Measurements from ENCODE around the gene GPSM3. TPM values are rescaled to one million over a fixed set of nuclear protein-coding genes. Genes with fewer than 3 reads are reported as not detected.
A peak's percentile ranks its signal among the peaks of the same experiment; 100 is the strongest.

The GPSM3 gene
- total and polyA plus RNA-seq, 2 experiments from 2014 or later = 14.5 to 18.0 TPM

- peaks cover 5% of the 10 kb centered on the region for H3K36me3 ChIP-seq
- TF ChIP-seq CTCF (IDR thresholded peaks at IDR 0.05; ENCODE audit: low read depth, low read length) = no peak
- DNase-seq (ENCODE audit: low read depth in 1 of 2, low spot score in 1 of 2) = no peak
Observed at GRCh38 chr6:32171234-32171633, 21.2 kb downstream of the GPSM3 start.

GRCh38 chr6:32170294-32170693 is 22.1 kb downstream of the GPSM3 start:
- no peaks in the 10 kb centered on the region for H3K9me3 ChIP-seq (ENCODE audit: low read depth)
- DNase-seq (ENCODE audit: low read depth in 1 of 2, low spot score in 1 of 2) = no peak
- H3K27ac ChIP-seq = peak overlapping the region; percentile 95
- H3K27me3 ChIP-seq = no peaks in the 10 kb centered on the region
- H3K36me3 ChIP-seq = peaks cover 5% of the 10 kb centered on the region
- TF ChIP-seq CTCF (IDR thresholded peaks at IDR 0.05; ENCODE audit: low read depth, low read length) = no peak
- H3K4me1 ChIP-seq (ENCODE audit: low read depth) = peaks cover 33% of the 10 kb centered on the region
- no peak overlapping the region for H3K4me3 ChIP-seq

More at GRCh38 chr6:32171234-32171633, 21.2 kb downstream of the GPSM3 start:
- no peaks in the 10 kb centered on the region for H3K27me3 ChIP-seq
- H3K9me3 ChIP-seq (ENCODE audit: low read depth) = no peaks in the 10 kb centered on the region
- no peak overlapping the region for H3K4me3 ChIP-seq
- peaks cover 33% of the 10 kb centered on the region for H3K4me1 ChIP-seq (ENCODE audit: low read depth)
- H3K27ac ChIP-seq = no peak overlapping the region

GRCh38 chr6:32168807-32169591 is 23.4 kb downstream of the GPSM3 start:
- Histone ChIP-seq H3K4me3 (no peak overlapping the region), H3K27me3 (no peaks in the 10 kb centered on the region), H3K4me1 (ENCODE audit: low read depth) (peaks cover 26% of the 10 kb centered on the region), H3K9me3 (ENCODE audit: low read depth) (no peaks in the 10 kb centered on the region), H3K36me3 (peaks cover 5% of the 10 kb centered on the region), H3K27ac (peak overlapping the region; percentile 95)
- DNase-seq (ENCODE audit: low read depth in 1 of 2, low spot score in 1 of 2) = peak in 1 of 2 donors; percentile 47
- TF ChIP-seq CTCF (IDR thresholded peaks at IDR 0.05; ENCODE audit: low read depth, low read length) = no peak

- no peaks in the 10 kb centered on the region for H3K27me3 ChIP-seq
- peaks cover 5% of the 10 kb centered on the region for H3K36me3 ChIP-seq
- H3K27ac ChIP-seq = peak overlapping the region; percentile 95
- peaks cover 26% of the 10 kb centered on the region for H3K4me1 ChIP-seq (ENCODE audit: low read depth)
- no peak for TF ChIP-seq CTCF (IDR thresholded peaks at IDR 0.05; ENCODE audit: low read depth, low read length)
- no peaks in the 10 kb centered on the region for H3K9me3 ChIP-seq (ENCODE audit: low read depth)
- DNase-seq (ENCODE audit: low read depth in 1 of 2, low spot score in 1 of 2) = no peak
- no peak overlapping the region for H3K4me3 ChIP-seq
Observed at GRCh38 chr6:32168350-32168749, 24.1 kb downstream of the GPSM3 start.

GRCh38 chr6:32167761-32168262 is 24.6 kb downstream of the GPSM3 start:
- H3K27me3 ChIP-seq = no peaks in the 10 kb centered on the region
- peaks cover 26% of the 10 kb centered on the region for H3K4me1 ChIP-seq (ENCODE audit: low read depth)
- peak; percentile 41 to 84 for DNase-seq (ENCODE audit: low read depth in 1 of 2, low spot score in 1 of 2)
- H3K27ac ChIP-seq = peak overlapping the region; percentile 95
- TF ChIP-seq CTCF (IDR thresholded peaks at IDR 0.05; ENCODE audit: low read depth, low read length) = no peak
- H3K36me3 ChIP-seq = peaks cover 5% of the 10 kb centered on the region
- no peaks in the 10 kb centered on the region for H3K9me3 ChIP-seq (ENCODE audit: low read depth)
- H3K4me3 ChIP-seq = no peak overlapping the region

Measured in cardiac muscle cell (in vitro differentiated cells and primary cell).